H9 (cell line): Measurements from ENCODE around the gene PTCH1. TPM values are rescaled to one million over a fixed set of nuclear protein-coding genes. Genes with fewer than 3 reads are reported as not detected.

ENCODE experiments used
- DNase-seq: peaks from one replicate; pipeline ENCODE4 v3.0.0-alpha.2; 2017
- H2AFZ ChIP-seq: one replicate; pipeline ENCODE4 v1.6.1; 2013; ENCODE audit warnings: mild to moderate bottlenecking, low read length, control low read depth, moderate library complexity
- H2AK5ac ChIP-seq: 2 replicates; pipeline ENCODE4 v1.6.1; 2013; ENCODE audit warnings: low read length, control low read depth, mixed read lengths; ENCODE audit not compliant: insufficient read length
- H2BK120ac ChIP-seq: one replicate; pipeline ENCODE4 v1.6.1; 2013; ENCODE audit warnings: low read depth, mild to moderate bottlenecking, low read length, control low read depth, inconsistent platforms; ENCODE audit not compliant: poor library complexity, severe bottlenecking
- H2BK12ac ChIP-seq: 2 replicates; pipeline ENCODE4 v1.6.1; 2013; ENCODE audit warnings: low read length, control low read depth, mixed read lengths, low read depth; ENCODE audit not compliant: insufficient read length
- H2BK15ac ChIP-seq: 2 replicates; pipeline ENCODE4 v1.6.1; 2013; ENCODE audit warnings: low read depth, low read length, control low read depth
- H2BK20ac ChIP-seq: one replicate; pipeline ENCODE4 v1.6.1; 2013; ENCODE audit warnings: low read depth, mild to moderate bottlenecking, low read length, control low read depth, inconsistent platforms; ENCODE audit not compliant: poor library complexity, severe bottlenecking
- H2BK5ac ChIP-seq: 2 replicates; pipeline ENCODE4 v1.6.1; 2013; ENCODE audit warnings: low read length, control low read depth, mixed read lengths; ENCODE audit not compliant: insufficient read length
- H3K14ac ChIP-seq: 2 replicates; pipeline ENCODE4 v1.6.1; 2013; ENCODE audit warnings: low read length, control low read depth; ENCODE audit not compliant: insufficient read depth
- H3K18ac ChIP-seq: 2 replicates; pipeline ENCODE4 v1.6.1; 2013; ENCODE audit warnings: low read depth, mild to moderate bottlenecking, mixed read lengths, low read length, control low read depth; ENCODE audit not compliant: insufficient read length
- H3K23ac ChIP-seq: 2 replicates; pipeline ENCODE4 v1.6.1; 2013; ENCODE audit warnings: low read length, control low read depth, mixed read lengths, low read depth; ENCODE audit not compliant: insufficient read length
- H3K23me2 ChIP-seq: 2 replicates; pipeline ENCODE4 v1.6.1; 2013; ENCODE audit warnings: low read depth, mild to moderate bottlenecking, mixed read lengths, low read length, control low read depth; ENCODE audit not compliant: insufficient read length, poor library complexity, severe bottlenecking
- H3K27ac ChIP-seq: 2 replicates; pipeline ENCODE4 v1.5.1; 2013; ENCODE audit warnings: low read length, control low read depth, mixed read lengths, low read depth; ENCODE audit not compliant: insufficient read length
- H3K27me3 ChIP-seq: 2 replicates; pipeline ENCODE4 v1.6.1; 2013; ENCODE audit warnings: low read length, control low read depth, inconsistent platforms; ENCODE audit not compliant: insufficient read depth
- H3K4ac ChIP-seq: 2 replicates; pipeline ENCODE4 v1.6.1; 2013; ENCODE audit warnings: low read depth, mild to moderate bottlenecking, control low read depth, inconsistent platforms, low read length, moderate library complexity
- H3K4me1 ChIP-seq: 2 replicates; pipeline ENCODE4 v1.6.1; 2013; ENCODE audit warnings: low read length, control low read depth, inconsistent platforms; ENCODE audit not compliant: insufficient read depth
- H3K4me2 ChIP-seq: 2 replicates; pipeline ENCODE4 v1.6.1; 2013; ENCODE audit warnings: low read length, control low read depth, mixed read lengths; ENCODE audit not compliant: insufficient read length, insufficient read depth
- H3K56ac ChIP-seq: 2 replicates; pipeline ENCODE4 v1.6.1; 2013; ENCODE audit warnings: low read depth, mild to moderate bottlenecking, mixed read lengths, low read length, control low read depth; ENCODE audit not compliant: insufficient read length
- H3K79me1 ChIP-seq: 2 replicates; pipeline ENCODE4 v1.6.1; 2013; ENCODE audit warnings: low read depth, mild to moderate bottlenecking, moderate library complexity, low read length, control low read depth, inconsistent platforms; ENCODE audit not compliant: insufficient read depth, poor library complexity, severe bottlenecking
- H3K79me2 ChIP-seq: 2 replicates; pipeline ENCODE4 v1.6.1; 2013; ENCODE audit warnings: low read length, control low read depth, inconsistent platforms; ENCODE audit not compliant: insufficient read depth
- H3K9ac ChIP-seq: 2 replicates; pipeline ENCODE4 v1.6.1; 2013; ENCODE audit warnings: low read length, control low read depth, mixed read lengths; ENCODE audit not compliant: insufficient read length; ENCODE audit errors: extremely low read depth
- H3K9me3 ChIP-seq: one replicate; pipeline ENCODE4 v1.6.1; 2013; ENCODE audit warnings: low read depth, low read length, inconsistent platforms; ENCODE audit not compliant: control insufficient read depth
- H3T11ph ChIP-seq: one replicate; pipeline ENCODE4 v1.6.1; 2013; ENCODE audit warnings: mild to moderate bottlenecking, low read length, control low read depth, inconsistent platforms
- H4K20me1 ChIP-seq: one replicate; pipeline ENCODE4 v1.6.1; 2013; ENCODE audit not compliant: control insufficient read depth, insufficient read length, insufficient read depth
- H4K5ac ChIP-seq: 2 replicates; pipeline ENCODE4 v1.6.1; 2013; ENCODE audit warnings: low read depth, mild to moderate bottlenecking, mixed read lengths, low read length, control low read depth; ENCODE audit not compliant: insufficient read length
- H4K8ac ChIP-seq: replicated peaks from 2 replicates; pipeline ENCODE4 v1.6.1; 2013; ENCODE audit warnings: low read length, control low read depth, mixed read lengths, low read depth; ENCODE audit not compliant: insufficient read length
- H4K91ac ChIP-seq: 2 replicates; pipeline ENCODE4 v1.6.1; 2013; ENCODE audit warnings: low read depth, mild to moderate bottlenecking, moderate library complexity, mixed read lengths, low read length, control low read depth; ENCODE audit not compliant: insufficient read length
- H3K27ac Mint-ChIP-seq, 3 experiments: 2 replicates in 2 of 3; 3 replicates in 1 of 3; pipeline ENCODE4 v1.8.0; 2020 to 2021; ENCODE audit warnings: mixed read lengths in 3 of 3, mild to moderate bottlenecking in 1 of 3, moderate library complexity in 1 of 3
- H3K27me3 Mint-ChIP-seq: 2 replicates; pipeline ENCODE4 v1.8.0; 2021; ENCODE audit warnings: low read depth, mild to moderate bottlenecking, moderate library complexity, mixed read lengths
- H3K36me3 Mint-ChIP-seq, 3 experiments: 2 replicates in 2 of 3; 3 replicates in 1 of 3; pipeline ENCODE4 v1.8.0; 2020 to 2021; ENCODE audit warnings: low read depth in 3 of 3, mixed read lengths in 3 of 3; ENCODE audit not compliant: insufficient read depth in 1 of 3
- H3K4me1 Mint-ChIP-seq, 2 experiments: 2 replicates each; pipeline ENCODE4 v1.8.0; 2020; ENCODE audit warnings: mixed read lengths in 2 of 2
- H3K4me3 Mint-ChIP-seq, 2 experiments: 2 replicates in 1 of 2; 3 replicates in 1 of 2; pipeline ENCODE4 v1.8.0; 2020 to 2021; ENCODE audit warnings: mild to moderate bottlenecking in 2 of 2, mixed read lengths in 2 of 2, moderate library complexity in 1 of 2
- H3K9me3 Mint-ChIP-seq, 2 experiments: 2 replicates in 1 of 2; 3 replicates in 1 of 2; pipeline ENCODE4 v1.8.0; 2020; ENCODE audit warnings: mild to moderate bottlenecking in 2 of 2, mixed read lengths in 2 of 2, moderate library complexity in 1 of 2
- WGBS: extraction: QIAGEN DNeasy Blood & Tissue Kit; methylation state at CpG from one replicate; pipeline ENCODE4 v1.1.7; 2013; ENCODE audit warnings: missing lambda C conversion rate, low lambda C conversion rate, mixed read lengths; ENCODE audit not compliant: insufficient read length; ENCODE audit errors: extremely low coverage; 5-methylcytosine and 5-hydroxymethylcytosine counted together
- total RNA-seq: library from RNA; stranded (reverse); gene quantifications from 2 replicates; pipeline ENCODE4 v1.2.1, GENCODE V29; 2021
- TF ChIP-seq, protein P1 (sequence below): fragments of 200-600 bp; sonication (generic); conservative IDR thresholded peaks from 3 replicates; pipeline ENCODE4 v1.8.0; 2021; ENCODE audit warnings: antibody characterized with exemption, mild to moderate bottlenecking

PTCH1 gene
- total RNA-seq, 1 experiment from 2014 or later, result 9.1 TPM

DNA sequence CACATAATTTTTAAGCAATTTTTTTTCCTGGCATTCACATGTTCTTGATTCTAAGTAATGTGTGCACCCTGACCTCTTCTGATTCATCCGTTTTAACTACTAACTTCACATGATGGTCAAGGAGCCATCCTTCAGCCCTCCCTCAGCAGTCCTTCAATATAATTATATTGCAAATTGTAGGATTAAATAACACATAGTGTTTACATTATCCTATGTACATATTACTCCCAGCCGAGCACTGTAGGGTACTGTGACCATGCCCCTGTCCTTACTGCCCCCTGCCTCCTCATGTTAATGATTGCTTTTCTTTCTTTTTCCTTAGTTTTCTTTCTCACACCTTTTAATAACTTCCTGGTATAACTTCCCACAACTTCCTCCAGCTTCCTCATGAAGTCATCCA, 103.0 kb downstream of the PTCH1 start:
- no peaks in the 10 kb centered on the region; a peak in 1 of 7 replicates for H3K36me3 Mint-ChIP-seq
- H3K4me1 ChIP-seq, result 0 out of 2 replicates have a peak, but pooled peaks cover 2% of the 10 kb centered on the region
- no peak overlapping the region for H3K27ac ChIP-seq
- H3K79me2 ChIP-seq, result no peaks in the 10 kb centered on the region
- no peak overlapping the region for H3K9ac ChIP-seq
- H3K23me2 ChIP-seq, result no peaks in the 10 kb centered on the region
- no peaks in the 10 kb centered on the region for H4K20me1 ChIP-seq
- no peak overlapping the region for H2BK20ac ChIP-seq
- H3K9me3 ChIP-seq, result no peaks in the 10 kb centered on the region
- H4K5ac ChIP-seq, result no peak overlapping the region
- H3K27ac Mint-ChIP-seq, result no peak overlapping the region
- no peak overlapping the region for H2AK5ac ChIP-seq
- H4K8ac ChIP-seq, result no peak overlapping the region
- no peak overlapping the region for H3K4me2 ChIP-seq
- no peak overlapping the region for H3K23ac ChIP-seq
- no peaks in the 10 kb centered on the region for H3K9me3 Mint-ChIP-seq
- no peaks in the 10 kb centered on the region for H3K27me3 ChIP-seq
- H3K27me3 Mint-ChIP-seq, result no peaks in the 10 kb centered on the region
- H3K14ac ChIP-seq, result no peak overlapping the region
- no peak overlapping the region for H4K91ac ChIP-seq
- H2BK5ac ChIP-seq, result no peak overlapping the region
- TF ChIP-seq, protein P1, sequence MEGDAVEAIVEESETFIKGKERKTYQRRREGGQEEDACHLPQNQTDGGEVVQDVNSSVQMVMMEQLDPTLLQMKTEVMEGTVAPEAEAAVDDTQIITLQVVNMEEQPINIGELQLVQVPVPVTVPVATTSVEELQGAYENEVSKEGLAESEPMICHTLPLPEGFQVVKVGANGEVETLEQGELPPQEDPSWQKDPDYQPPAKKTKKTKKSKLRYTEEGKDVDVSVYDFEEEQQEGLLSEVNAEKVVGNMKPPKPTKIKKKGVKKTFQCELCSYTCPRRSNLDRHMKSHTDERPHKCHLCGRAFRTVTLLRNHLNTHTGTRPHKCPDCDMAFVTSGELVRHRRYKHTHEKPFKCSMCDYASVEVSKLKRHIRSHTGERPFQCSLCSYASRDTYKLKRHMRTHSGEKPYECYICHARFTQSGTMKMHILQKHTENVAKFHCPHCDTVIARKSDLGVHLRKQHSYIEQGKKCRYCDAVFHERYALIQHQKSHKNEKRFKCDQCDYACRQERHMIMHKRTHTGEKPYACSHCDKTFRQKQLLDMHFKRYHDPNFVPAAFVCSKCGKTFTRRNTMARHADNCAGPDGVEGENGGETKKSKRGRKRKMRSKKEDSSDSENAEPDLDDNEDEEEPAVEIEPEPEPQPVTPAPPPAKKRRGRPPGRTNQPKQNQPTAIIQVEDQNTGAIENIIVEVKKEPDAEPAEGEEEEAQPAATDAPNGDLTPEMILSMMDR, result no peak
- H3K79me1 ChIP-seq, result no peaks in the 10 kb centered on the region
- no peak overlapping the region for H2AFZ ChIP-seq
- H3K18ac ChIP-seq, result no peak overlapping the region
- H2BK120ac ChIP-seq, result no peak overlapping the region
- no peak overlapping the region for H2BK15ac ChIP-seq
- no CpG with 5 or more reads among the region's 2 CpGs for WGBS
- no peak overlapping the region for H3T11ph ChIP-seq
- H3K4me3 Mint-ChIP-seq, result no peak overlapping the region; a peak in 1 of 5 replicates
- H2BK12ac ChIP-seq, result no peak overlapping the region
- H3K56ac ChIP-seq, result no peak overlapping the region
- H3K4me1 Mint-ChIP-seq, result peaks cover 9 to 23% of the 10 kb centered on the region in 2 experiments
- DNase-seq, result no peak
- no peak overlapping the region for H3K4ac ChIP-seq
